ENCODE results near the gene CDHR3.

GRCh38 chr7:105990727-105991453, 27.8 kb downstream of the CDHR3 start:
- TF ChIP-seq CTCF (IDR thresholded peaks at IDR 0.05; ENCODE audit: low read length) (no peak), EZH2 (optimal IDR thresholded peaks at IDR 0.05; ENCODE audit: low read depth, low read length) (no peak), EZH2phosphoT487 (IDR thresholded peaks at IDR 0.05; ENCODE audit: low read length) (no peak)
